Stimulated activated CD4-positive, alpha-beta T cell treated with anti-CD3 and anti-CD28 coated beads, Interleukin-1b, Interleukin-23, amount 100 ng/mL, for 24 hours (primary cell): ENCODE measurements around the gene CACNA2D1.

Experiments
- DNase-seq, 4 experiments: peaks; one replicate each; pipeline ENCODE4 v3.0.0-alpha.2; 2020; ENCODE audit warnings: low read depth in 4 of 4, low spot score in 1 of 4

The CACNA2D1 gene

DNA sequence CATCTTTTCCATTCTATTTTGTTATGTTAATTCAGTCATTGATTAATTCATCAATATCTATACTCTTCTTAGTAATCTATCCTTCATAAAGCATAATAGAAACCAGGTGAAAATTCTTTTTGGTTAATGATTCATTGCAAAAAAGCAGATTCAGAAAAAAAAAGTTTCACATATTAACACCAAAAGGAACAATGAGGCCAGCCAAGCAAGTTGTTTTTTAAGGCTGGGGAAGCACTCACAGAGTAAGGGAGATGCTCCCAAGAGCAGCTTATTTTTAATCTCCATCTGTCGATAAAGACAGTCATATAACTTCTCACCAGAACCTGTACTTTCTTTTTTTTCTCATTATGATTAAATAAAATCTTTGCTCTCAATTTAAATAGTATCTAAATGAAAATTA lies 95.8 kb downstream of the CACNA2D1 start:
- DNase-seq, result no peak

DNA sequence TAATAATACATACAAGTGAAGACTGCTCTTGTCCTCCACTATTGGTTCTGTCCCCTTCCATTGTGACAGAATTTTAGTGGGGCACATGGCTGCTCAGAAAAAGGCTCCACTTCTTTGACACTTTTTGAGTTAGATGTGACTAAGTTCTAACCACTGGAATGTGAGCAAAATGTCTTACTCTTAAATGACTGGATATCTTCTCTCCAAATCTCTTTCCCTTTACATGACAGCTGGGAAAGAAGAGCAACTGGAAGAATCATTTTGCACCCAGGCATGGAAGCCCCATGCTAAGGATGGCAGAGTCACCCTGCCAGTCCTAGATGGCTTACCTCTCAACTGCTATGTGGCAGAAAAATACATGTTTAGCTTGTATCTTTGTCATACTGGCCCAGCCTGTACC lies 97.7 kb downstream of the CACNA2D1 start:
- no peak for DNase-seq

DNA sequence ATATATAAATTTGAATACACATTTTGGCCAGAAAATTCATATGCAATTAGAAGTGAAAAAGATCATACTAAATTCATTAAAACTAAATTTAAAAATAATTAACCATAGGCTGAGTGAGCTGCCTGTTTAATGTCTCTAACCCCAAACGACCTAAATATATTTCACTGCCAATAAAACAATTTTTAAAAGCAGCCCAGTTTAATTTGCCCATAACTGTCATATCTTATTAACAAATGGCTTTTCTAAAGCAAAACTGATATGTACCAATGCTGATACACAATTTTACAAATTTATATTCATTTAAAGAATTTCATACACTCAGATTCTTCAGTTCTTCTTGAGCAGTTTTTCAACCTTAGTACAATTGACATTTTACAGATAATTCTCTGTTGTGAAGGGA lies 99.9 kb downstream of the CACNA2D1 start:
- no peak for DNase-seq

DNA sequence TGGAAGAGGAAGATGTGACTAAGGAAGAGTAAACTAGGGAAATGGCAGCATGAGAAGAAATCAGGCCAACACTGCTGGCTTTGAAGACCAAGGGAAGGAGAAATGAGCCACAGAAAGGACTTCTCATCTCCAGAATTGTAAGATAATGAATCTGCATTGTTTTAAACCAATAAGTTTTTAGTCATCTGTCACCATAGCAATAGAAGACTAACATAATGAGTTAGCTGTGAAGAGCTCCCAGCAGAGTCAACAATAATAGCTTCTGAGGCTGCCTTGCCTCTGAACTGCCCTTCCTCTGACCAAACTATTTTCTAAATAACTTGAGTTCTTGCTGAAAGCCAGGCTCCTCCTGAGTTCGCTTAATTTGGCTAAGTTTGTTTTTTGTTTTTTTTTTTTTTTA lies 103.6 kb downstream of the CACNA2D1 start:
- DNase-seq, result no peak

DNA sequence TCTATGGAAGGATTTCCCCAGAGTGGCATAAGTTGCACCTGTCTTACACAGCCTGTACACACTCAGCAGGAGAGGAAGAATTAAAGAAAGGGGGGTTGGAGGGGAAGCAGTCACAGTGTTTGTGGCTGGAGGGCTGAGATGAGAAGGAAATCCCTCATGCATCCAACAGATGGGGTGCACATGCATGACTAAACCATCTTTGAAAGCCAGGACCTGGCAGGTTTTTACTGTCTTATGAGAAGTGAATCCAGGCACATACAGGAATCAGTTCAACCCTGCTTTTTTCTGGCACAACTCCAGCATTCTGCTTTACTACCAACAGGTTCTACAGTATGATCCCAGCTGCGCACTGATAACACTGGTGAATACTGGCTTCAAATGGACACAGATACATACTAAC lies 107.7 kb downstream of the CACNA2D1 start:
- DNase-seq, result no peak

DNA sequence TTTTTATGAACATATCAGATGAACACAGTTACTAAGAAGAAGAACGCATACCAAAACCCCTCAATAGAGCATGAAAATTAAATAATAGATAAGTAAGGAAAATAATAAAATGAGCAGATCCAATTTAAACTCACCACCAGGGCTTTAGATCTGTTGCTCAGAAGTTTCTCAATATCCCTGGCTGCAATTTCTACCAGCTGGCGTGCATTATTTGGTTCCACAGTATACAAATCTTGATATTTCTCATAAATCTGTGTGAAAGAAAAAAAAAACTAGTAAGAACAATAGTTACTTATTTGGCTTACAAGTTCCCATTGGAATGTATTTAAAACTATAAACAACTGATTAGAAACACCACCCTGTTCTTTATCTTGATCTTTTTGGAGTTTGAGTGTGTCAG lies 108.6 kb downstream of the CACNA2D1 start:
- DNase-seq, result no peak

DNA sequence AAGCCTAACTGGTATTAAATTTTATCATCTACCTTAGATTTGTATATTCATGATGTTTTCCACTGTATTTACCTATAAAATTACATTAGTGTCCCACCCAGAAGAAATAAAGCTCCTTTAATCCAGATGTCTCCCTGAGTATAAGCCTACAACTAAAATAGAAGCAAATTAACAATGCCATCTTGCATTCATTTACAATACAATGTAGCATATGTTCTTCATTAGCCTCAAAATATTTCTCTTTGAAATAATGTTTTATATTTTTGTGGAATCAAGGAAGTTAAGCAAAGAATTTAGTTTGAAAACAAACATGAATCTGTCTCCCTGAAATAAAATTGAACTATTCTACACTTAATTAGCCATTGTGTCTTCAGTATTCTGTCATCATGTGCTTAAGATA lies 112.3 kb downstream of the CACNA2D1 start:
- no peak for DNase-seq

DNA sequence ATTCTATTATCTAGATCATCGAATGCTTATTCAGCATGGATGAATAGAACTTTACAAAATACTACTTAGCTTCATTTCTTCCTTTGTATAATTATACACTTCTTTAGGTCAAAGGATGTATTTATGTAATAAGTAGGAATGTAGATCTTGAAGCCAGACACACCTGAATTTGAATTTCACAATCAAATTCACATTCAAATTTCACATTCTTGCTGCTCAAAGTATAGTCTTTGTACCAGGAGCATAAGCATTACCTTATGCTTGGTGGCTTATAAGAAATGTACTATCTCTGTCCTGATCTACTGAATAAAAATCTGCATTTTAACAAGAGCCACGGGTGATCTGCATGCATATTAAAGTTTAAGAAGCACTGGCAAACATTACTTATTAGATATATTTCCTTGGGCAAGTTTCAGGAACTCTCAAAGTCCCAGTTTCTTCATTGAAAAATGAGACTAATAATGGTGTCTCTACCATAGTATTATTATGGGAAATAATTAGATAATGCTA lies 112.8 kb downstream of the CACNA2D1 start:
- no peak for DNase-seq

DNA sequence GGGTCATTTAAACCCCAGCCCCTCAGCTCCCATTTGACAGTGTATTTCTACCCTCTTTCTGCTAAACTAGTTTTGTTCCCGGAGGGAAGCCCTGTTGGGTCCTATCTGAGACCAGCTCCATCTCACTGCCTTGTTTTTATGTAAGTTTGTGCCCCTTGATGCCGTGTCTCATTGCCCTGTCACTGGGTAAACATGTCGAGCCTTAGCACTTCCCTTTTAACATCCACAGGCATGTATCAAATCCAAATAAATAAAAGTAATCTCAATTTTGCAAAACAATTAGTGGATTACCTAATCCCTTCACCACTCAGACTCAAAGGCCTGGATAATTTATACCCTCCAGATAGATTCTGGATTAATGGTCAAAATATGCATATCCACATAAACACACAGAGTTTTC lies 115.7 kb downstream of the CACNA2D1 start:
- DNase-seq, result no peak

DNA sequence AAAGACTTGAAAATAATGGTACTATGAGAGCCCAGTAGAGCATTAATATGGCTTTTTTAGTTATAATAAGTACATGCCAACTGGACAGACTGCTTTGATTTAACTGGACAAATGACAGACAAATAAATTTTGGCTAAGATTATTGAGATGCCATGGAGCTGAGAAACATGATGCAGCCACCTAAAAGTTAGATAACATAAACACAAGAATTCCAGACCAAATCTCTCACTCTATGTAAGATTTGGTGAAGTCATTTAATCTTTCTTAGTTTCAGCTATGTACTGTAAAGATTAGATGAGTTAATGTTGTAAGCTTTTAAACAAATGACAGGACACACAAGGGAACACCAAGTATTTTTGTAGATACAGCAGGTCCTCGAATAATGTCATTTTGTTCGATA lies 118.2 kb downstream of the CACNA2D1 start:
- no peak for DNase-seq

DNA sequence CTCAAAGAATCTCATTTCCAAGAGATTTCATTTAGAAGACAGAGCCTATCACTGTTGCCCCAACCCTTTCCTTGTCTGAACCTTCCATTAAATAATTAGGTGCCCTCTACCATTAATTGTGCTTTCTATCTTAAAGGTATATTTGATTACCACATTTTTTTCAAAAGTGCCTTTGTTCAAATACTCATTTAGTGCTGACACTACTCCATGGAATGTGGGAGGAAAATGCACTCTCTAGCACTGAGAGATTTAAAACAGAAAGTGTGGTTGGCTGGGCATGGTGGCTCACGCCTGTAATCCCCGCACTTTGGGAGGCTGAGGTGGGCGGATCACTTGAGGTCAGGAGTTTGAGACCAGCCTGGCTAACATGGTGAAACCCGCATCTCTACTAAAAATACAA lies 119.8 kb downstream of the CACNA2D1 start:
- DNase-seq, result no peak

DNA sequence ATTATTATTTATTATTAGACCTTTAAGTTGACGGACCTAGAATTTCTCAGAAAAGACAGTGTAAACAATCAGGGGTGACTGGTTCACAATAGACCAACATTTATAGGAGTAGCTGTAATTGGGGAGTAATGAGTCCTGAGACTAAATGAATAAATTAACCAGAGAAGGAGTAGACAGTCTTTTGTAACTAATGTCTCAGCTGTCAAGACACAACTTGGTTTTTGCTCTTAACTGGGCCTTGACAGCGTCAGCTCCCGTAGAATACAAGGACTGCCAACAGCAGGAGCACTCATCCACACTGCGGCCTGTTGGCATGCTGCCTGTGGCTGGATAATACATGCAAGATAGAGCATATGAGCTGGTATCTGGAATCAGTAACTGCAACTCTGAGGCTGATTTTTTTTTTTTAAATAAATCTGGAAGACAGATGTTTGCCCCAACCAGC lies 123.9 kb downstream of the CACNA2D1 start:
- DNase-seq, result no peak

DNA sequence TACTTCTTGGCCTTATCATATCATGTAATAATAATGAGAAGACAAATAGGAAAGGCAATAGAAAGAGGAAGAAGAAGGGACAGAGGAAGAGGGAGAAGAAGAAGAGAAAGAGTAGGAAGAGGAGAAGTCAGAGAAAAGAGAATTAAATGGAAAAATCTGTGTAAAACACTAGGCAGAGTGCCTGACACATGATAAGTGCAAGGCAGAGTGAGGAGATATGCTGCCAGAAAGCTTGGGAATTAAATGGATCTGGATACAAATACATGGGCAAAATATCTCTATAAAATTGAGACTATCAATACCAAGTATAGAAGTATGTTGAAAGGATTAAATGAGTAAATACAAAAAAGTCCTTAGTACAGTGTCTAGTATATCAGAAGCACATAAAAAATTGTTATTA lies 124.8 kb downstream of the CACNA2D1 start:
- DNase-seq, result no peak

DNA sequence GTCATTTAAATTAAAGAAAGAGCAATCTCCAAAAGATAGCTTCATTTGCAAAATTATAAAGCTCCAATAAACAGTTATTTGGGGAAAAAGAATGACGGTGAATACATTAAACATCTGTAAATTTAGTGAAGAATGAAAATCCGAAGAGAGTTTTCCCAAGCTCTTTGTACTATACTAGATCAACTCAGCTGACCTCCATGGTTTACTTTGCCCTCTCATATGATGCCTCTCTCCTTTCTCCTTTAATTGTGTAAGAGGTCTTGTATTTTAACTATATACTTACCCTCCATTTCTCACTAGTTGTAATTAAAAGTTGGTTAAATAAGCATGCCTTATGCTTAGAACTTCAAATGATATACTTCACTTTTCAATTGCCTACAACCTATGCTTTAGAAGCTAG lies 125.8 kb downstream of the CACNA2D1 start:
- DNase-seq, result no peak

DNA sequence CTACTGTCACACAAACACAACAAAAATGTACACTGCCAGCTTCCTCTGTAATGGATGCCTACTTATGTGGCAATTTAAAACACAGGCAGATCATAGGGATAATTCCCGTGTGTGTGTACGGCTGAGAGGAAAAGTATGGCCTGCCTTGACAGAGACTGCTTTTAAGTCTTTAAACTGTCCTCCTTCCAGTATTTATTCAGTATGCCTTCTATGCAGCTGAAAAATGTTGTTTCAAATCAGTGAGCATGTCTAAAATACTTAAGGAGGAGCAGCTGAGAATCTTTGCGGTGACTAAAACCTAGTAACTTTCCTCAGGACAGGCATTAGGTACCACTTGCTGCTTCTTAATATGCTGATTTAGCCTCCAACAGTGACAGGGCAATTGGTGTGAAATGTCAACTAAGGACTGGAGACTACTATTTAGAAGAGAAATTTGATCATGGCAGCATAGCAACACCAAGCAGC lies 126.3 kb downstream of the CACNA2D1 start:
- no peak for DNase-seq

DNA sequence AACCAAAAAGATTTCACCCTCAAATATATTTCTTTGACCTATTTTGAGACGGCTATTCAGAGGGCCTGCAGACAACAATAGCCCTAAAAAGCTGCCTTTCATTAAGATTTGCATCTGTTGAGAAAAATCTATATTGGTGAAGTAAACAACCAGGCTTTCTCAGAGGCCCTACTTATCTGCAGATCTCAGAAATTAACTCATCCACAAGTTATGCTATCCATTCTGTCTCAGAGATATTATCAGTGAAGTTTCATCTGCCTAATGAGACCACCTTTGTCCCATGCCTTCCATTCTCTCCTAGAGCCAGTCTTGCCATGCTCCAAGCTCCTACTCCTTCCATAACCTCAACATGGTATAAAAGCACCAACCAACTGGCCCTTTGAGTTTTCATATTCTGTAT lies 130.3 kb downstream of the CACNA2D1 start:
- no peak for DNase-seq

DNA sequence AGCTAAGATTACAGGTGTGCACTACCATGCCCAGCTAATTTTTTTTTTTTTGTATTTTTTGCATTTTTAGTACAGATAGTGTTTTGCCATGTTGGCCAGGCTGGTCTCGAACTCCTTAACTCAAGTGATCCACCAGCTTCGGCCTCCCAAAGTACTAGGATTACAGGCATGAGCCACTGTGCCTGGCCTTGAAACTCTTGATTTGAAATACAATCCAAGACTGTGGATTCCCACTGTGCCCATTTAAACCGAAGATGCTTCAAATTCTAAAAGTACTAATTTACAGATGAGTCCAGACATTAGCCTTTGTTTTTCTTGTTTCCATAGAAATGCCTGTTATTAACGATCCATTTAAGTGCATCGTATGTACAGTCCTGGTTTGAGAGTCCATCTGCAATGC lies 130.9 kb downstream of the CACNA2D1 start:
- DNase-seq, result no peak

DNA sequence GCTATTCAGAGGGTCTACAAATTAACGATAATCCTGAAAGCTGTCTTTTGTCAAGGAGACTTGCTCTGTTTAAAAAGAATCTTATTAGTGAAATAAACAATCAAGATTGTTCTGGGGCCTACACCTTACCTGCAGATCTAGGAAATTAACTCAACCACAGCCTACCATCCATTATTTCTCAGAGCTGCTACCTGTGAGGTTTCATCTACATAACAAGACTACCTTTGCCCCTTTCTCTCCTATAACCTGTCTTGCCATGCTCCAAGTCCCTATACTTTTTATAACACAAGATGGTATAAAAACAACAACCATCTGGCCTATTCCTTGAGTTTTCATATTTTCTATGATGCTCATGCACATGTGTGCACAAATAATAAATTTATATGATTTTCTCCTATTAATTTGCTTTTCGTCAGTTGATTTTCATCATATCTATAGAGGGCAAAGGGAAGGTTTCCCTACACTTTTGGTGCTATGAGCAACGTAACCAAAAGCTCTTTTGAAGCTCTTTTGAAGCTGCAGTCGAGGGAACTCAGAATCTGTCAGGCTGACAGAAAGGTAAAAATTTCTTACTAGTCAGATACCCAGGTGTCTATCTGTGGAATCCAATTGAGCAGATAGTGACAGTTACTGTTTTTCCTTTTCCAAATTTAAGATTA lies 138.1 kb downstream of the CACNA2D1 start:
- DNase-seq, result no peak

DNA sequence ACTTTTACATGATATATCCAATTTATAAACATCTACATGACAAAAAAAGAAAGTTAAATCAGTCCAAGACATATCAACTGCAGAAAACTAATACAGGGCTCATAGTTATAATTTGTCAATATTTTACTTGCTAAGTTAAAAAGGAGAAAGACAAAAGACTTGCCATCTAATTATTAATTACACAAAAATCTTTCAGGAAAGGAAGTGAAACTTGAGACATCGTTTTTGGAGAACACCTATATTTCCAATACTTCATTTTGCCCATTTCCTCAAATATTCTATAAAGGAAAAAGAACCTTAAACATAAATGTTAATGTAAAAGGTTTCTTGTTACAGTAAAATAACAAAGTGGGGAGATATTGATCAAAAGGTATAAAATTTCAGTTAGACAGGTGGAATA lies 148.7 kb downstream of the CACNA2D1 start:
- DNase-seq, result no peak

DNA sequence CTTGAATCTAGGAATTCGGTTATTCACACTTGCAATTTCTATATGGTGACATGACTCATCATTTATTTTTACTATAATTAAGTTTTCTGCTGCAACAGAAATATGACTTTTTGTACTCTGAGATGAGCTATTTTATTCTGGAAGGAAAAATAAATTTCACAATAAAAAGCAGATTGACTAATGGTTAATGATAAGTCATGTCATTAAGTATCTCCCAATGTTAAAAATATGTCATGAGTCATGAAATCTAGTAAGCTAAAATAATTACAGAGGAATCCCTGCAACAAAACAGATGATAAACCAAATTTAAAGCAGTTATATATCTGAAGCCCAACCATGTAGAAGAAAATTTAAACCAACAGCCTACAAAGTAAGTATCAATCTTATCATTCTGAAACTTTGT lies 149.2 kb downstream of the CACNA2D1 start:
- DNase-seq, result no peak

DNA sequence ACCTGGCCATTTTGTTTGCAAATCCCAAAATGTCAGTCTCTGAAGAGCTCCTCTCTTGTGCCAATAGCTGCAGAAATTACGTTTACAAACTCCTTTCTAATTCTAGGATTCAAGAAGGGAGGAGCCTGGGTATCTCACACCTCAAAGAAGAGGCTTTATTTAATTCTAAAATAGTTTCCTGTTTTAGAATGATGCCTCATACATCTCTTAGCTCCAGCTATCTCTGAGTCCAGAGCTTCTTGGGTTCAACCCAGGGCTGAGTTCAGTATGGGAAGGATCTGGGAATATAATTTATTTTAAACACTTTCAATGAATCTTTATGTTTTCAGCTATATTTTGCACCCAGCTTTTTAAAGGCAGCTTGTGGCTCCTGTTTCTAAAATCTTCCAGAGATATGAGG lies 150.1 kb downstream of the CACNA2D1 start:
- no peak for DNase-seq

DNA sequence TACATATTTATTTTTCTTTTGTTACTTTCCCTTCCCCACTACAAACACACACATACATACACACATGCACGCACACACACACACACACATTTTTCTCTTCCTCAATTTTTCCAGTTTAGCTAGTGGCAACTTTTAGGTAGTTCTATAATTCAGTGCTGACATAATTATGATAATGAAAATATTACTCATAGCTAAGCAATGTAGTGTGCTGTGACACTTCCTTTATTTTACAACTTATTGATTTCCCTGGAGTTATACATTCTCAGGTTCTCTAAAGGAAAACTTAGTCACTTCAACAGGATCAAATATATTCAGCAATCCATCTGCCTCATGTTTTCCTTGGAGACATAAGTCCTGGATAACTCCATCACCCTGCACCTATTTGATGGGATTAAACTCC lies 151.6 kb downstream of the CACNA2D1 start:
- DNase-seq, result no peak

DNA sequence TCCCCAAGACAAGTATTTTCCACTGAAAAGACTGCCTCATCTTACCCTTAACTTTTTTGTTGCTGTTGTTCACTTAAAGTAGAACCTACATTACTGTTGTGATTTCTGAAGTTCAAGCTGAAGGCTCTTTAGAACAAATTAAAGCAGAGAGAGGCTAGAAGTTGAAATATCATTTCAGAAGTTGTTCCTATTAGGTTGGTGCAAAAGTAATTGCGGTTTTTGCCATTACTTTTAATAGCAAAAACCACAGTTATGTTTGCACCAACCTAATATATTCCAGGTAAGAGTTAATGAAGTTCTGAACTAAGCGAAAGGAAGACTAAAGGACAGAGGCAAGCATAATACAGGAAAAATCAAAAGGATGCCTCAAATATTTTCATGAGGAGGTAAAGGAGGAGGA lies 153.7 kb downstream of the CACNA2D1 start:
- DNase-seq, result no peak
